GM19372 (cell line): ENCODE measurements around the gene KLK4.

Experiments
- ATAC-seq: cut with Tn5 transposase; IDR thresholded peaks from one replicate; pipeline ENCODE4 v1.9.1; 2021; ENCODE audit warnings: mild to moderate bottlenecking, low read depth, moderate library complexity; ENCODE audit not compliant: unreplicated experiment

The KLK4 gene

GRCh38 chr19:50911206-50912101 lies at the start of gene KLK4:
KLK4 (minus strand) TSS chr19:50911395; CDS start chr19:50910738, 657 bp downstream.
- ATAC-seq = no peak

GRCh38 chr19:50959731-50960500 lies 48.7 kb upstream of the KLK4 start:
- ATAC-seq = no peak

- no peak for ATAC-seq
Observed at GRCh38 chr19:50957587-50957986, 46.4 kb upstream of the KLK4 start.

GRCh38 chr19:50952910-50953309 lies 41.7 kb upstream of the KLK4 start, which contains the start of gene KLK5:
KLK5 (minus strand) TSS chr19:50953038; CDS start chr19:50952657, 381 bp downstream.
- ATAC-seq = no peak

GRCh38 chr19:50949861-50950260 lies 38.7 kb upstream of the KLK4 start:
- ATAC-seq = no peak

- ATAC-seq = no peak
Observed at GRCh38 chr19:50947123-50947522, 35.9 kb upstream of the KLK4 start.

GRCh38 chr19:50944795-50945194 lies 33.6 kb upstream of the KLK4 start:
- no peak for ATAC-seq

- ATAC-seq = no peak
Observed at GRCh38 chr19:50943074-50943828, 32.1 kb upstream of the KLK4 start.

GRCh38 chr19:50939596-50939995 lies 28.4 kb upstream of the KLK4 start:
- ATAC-seq = no peak

GRCh38 chr19:50933640-50934039 lies 22.4 kb upstream of the KLK4 start:
- ATAC-seq = no peak

- no peak for ATAC-seq
Observed at GRCh38 chr19:50932690-50933083, 21.5 kb upstream of the KLK4 start.

GRCh38 chr19:50932018-50932689 lies 21.0 kb upstream of the KLK4 start:
- no peak for ATAC-seq

- no peak for ATAC-seq
Observed at GRCh38 chr19:50931023-50931422, 19.8 kb upstream of the KLK4 start.

- ATAC-seq = no peak
Observed at GRCh38 chr19:50928831-50929230, 17.6 kb upstream of the KLK4 start.

- no peak for ATAC-seq
Observed at GRCh38 chr19:50926144-50926543, 14.9 kb upstream of the KLK4 start.

- no peak for ATAC-seq
Observed at GRCh38 chr19:50925734-50926133, 14.5 kb upstream of the KLK4 start.

GRCh38 chr19:50924586-50924985 lies 13.4 kb upstream of the KLK4 start:
- no peak for ATAC-seq

GRCh38 chr19:50922317-50922853 lies 11.2 kb upstream of the KLK4 start:
- ATAC-seq = no peak

- no peak for ATAC-seq
Observed at GRCh38 chr19:50921426-50922316, 10.5 kb upstream of the KLK4 start.
